GM21526 (cell line): ENCODE results near the gene UMODL1.
"Not testable (repeated sequence)": the region's sequence is repeated elsewhere in the genome, so short reads cannot be mapped to it uniquely, and the experiment has no call there.

Experiments used
- ATAC-seq: cut with Tn5 transposase; IDR thresholded peaks from one replicate; pipeline ENCODE4 v1.9.1; 2021; ENCODE audit warnings: moderate library complexity; ENCODE audit not compliant: unreplicated experiment, low FRiP score

The UMODL1 gene

GRCh38 chr21:42059141-42059540, 12.0 kb upstream of the UMODL1 start:
- ATAC-seq = no peak

DNA sequence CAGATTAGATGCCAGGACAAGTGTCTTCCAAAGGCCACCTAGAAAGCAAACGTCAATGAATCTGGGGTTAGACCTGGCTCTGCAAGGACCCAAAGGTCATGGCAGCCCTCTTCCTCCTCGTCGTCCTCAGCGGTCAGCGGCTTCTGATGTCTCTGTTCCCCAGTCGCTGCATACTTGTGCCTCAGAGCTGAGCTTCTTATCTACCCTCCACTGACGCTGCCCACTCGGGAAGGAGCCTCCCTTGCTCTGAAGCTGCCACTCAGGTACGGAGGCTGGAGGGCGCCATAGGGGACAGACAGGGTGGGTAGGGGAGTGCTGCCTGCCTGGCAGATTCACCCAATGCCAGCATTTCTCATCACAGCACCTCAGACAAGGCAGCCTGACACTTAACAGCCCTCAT, 11.4 kb upstream of the UMODL1 start:
- no peak for ATAC-seq

DNA sequence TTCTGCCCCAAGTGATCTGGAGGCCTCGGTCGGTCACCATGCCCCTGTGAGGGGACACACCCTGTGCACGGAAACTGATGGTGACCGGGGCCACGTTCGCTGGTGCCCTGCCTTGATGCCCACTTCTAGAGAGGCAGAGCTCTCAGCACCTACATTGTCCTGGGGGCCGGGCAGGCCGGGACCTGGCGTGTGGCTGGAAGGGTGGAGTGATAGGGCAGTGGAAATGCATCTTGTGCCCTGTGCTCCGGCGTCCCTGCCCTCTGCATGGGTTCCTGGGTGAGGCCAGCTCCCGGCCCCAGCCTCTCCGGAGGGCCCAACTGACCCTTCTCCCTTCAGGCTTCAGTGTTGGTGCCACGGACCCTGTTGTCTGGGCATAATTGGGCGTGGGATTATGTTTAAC, 11.0 kb upstream of the UMODL1 start:
- ATAC-seq = no peak

DNA sequence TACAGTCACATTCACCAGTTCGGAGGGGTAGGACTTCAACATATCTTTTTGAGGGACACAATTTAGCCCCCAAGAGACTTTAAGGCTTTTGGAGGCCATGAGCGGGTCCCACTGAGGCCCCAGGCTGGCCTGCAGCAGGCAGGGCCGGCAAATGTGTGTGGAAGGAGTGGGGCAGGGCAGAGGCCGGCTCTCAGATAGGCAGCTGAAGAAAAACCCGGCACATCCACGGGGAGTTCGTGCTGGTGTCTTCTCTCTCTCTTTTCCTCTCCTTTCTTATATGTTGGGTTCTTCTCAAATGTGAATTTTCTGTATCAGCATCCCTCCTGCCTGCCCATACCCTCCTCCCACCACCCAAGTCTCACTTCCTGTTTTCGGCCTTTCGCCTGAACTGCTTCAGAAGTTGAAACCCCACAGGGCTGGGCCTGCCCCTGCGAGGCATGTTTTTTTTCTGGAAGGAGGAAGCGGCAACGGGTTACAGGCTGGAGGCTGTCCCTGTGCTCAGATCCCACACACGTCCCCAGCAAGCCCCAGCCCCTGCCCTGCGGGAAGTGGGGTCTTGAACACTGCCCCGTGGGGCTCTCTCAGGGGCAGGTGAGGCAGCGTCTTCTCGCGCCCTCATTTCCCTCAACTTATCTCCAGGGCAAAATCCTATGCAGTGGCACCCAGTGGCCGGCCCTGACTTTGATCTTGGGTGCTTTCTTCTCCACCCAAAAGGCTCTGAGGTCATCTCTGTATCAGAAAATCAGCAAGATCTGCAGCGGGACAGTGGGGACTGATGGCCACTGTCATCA, 9.7 kb upstream of the UMODL1 start:
- peak; percentile 44 for ATAC-seq

GRCh38 chr21:42061986-42062235, 9.2 kb upstream of the UMODL1 start:
- ATAC-seq = no peak

DNA sequence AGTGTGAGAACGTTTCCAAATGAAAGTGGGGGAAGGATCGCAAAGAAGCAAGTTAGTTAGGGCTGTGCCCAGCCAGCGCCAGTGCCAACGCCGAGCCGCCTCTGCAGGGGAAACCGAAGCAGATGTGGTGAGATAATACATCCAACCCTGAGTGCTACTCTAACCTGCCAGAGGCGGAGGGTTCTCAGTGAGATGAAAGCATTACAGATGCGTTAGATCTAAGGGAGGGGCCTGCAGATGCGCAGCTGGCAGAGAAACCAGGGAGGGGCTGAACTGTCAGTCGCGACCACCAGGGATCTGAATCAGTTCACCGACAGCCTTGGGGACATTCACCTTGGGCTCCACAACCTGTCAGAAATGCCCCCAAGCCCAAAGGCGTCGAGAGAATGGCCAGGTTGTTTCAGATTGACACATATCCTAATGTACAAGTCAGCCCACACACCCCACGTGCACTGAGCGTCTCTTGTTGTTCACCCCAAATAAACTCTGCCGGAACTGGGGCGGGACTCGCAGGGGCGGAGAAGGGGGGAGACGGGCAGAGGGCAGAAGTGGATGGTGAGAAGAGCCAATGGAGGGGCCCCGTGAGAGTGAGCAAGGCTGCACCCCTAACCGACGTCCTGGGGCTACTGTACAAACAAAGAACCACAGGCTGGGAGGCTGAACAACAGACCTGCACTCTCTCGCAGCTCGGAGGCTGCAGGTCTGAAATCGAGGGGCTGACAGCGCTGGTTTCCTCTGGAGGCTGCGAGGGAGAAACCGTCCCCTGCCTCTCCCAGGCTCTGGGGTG, 8.7 kb upstream of the UMODL1 start:
- ATAC-seq = peak; percentile 50

- ATAC-seq = no peak
These were observed 7.9 kb upstream of the UMODL1 start for GRCh38 chr21:42063191-42063570.

GRCh38 chr21:42063571-42064521, 7.3 kb upstream of the UMODL1 start:
- ATAC-seq = no peak

DNA sequence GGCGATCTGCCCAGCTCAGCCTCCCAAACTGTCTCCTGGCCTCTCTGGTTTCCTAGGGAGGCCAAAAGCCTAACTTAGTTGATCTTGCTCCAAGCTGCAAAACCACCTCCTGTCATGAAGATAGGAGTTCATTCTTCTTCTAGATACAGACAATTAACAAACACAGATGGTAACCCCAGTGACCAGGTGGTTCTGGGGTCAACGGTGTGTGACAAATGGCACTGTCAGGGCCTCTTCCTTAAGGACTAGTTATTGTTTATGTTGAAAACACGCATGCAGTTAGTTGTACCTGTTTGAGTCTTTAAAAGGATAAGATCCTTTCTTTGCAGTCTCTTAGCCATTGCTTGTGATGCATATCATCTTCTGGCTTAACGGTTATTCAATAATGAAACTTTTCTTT, 4.6 kb upstream of the UMODL1 start:
- ATAC-seq = no peak

GRCh38 chr21:42067531-42068255, 3.4 kb upstream of the UMODL1 start:
- no peak for ATAC-seq

- no peak for ATAC-seq
These were observed 2.9 kb upstream of the UMODL1 start for GRCh38 chr21:42068256-42068545.

GRCh38 chr21:42068592-42068991, 2.5 kb upstream of the UMODL1 start:
- ATAC-seq = no peak

- ATAC-seq = no peak
These were observed 1.8 kb upstream of the UMODL1 start for GRCh38 chr21:42069327-42069726.

DNA sequence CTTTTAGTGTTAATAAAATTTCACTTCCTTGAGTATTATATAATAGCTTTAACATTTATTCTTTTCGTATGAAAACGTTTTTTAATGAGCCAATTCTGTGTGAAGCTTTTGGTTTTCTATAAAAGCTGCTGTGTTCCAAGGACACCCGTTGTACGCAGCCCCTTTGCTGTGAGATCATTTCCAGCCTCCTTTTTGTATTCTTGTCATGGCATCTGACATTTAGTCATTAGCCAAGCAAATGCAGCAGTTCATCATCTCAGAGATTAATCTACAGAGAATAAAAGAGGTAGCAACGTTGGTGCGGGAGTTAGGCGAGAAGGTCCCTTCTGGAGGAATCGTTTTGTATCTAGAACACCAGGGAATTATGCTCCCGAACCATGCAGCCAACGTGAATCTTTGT, 1.3 kb upstream of the UMODL1 start:
- no peak for ATAC-seq

- no peak for ATAC-seq
These were observed 2.3 kb downstream of the UMODL1 start for GRCh38 chr21:42073145-42074099.

DNA sequence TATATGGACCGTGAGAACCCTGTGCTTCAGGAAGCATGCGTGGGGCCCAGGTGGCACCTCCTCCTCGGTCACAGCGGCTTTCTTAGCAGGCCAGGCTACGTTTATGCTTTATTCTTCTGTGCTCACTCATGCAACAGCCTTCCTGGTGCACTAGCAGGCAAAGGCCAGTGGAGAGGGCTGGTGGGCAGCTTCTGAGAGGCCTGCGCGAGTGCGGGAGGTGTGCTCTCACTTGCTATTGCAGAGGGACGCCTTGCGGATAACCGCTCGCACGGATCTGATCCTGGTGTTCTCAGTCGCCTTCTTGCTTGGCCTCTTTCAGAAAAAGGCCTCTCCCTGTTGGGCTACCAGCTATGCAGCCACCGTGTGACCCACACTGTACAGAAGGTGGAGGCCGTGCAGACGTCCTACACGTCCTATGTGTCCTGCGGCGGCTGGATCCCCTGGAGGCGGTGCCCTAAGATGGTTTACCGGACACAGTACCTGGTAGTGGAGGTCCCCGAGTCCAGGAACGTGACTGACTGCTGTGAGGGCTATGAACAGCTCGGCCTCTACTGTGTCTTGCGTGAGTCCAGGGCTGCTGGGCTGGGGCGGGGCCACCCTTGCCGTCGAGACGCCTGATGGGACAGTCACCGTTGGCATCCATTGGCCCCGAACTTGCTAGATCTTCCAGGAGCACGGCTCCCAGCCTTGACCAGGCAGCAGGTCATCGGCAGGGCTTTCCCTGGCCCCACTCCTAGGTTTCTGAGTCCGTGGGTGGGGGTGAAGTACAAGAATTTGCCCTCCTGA, 4.8 kb downstream of the UMODL1 start:
- ATAC-seq = no peak

DNA sequence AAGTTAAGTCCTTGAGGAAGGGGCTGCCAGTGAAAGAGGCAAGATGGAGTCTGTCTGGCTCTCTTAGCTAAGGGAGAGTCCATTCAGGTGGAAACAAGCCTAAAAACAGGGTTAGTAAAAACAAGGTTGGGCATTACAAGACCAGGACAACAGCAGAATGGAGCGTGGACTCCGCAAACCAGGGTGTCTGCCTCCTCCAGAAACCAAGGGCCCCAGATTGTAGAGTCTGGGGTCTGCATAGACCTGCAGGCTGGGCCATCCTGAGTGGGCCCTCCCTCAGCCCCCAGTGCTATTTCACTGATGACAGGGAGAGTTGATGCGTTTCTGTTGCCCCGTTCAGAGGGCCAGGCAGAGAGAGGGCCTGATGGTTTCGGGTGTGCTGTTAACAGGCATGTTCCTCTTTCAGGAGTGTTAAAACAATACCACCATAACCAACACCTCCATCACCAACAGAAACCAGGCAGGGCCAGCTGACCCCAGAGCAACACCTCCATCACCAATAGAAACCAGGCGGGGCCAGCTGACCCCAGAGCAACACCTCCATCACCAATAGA, 6.6 kb downstream of the UMODL1 start:
- ATAC-seq = peak; percentile 66

DNA sequence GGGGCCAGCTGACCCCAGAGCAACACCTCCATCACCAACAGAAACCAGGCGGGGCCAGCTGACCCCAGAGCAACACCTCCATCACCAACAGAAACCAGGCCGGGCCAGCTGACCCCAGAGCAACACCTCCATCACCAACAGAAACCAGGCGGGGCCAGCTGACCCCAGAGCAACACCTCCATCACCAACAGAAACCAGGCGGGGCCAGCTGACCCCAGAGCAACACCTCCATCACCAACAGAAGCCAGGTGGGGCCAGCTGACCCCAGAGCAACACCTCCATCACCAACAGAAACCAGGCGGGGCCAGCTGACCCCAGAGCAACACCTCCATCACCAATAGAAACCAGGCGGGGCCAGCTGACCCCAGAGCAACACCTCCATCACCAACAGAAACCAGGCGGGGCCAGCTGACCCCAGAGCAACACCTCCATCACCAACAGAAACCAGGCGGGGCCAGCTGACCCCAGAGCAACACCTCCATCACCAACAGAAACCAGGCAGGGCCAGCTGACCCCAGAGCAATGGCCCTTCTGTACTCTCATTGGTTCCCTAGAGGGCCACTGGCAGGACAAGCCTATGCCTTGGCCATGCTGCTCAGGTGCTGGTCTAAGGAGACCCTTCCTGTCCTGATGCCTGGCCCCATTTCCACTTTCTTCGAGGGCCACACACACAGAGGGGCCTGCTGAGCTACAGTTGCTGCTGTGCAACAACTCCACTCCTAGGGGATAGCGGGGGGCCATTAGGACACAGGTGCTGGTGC, 7.3 kb downstream of the UMODL1 start:
- ATAC-seq = not testable (repeated sequence)
